MCF 10A (cell line): Measurements from ENCODE around the gene C9orf57. TPM values are rescaled to one million over a fixed set of nuclear protein-coding genes. Genes with fewer than 3 reads are reported as not detected.
"Not testable (repeated sequence)": the region's sequence is repeated elsewhere in the genome, so short reads cannot be mapped to it uniquely, and the experiment has no call there.

Source experiments
- Bru-seq: library from RNA; stranded (reverse); fragments of 400-500 nt; gene quantifications from one replicate; lab custom pipeline; 2021; lab: Mats Ljungman, UMichigan
- BruChase-seq, 2 experiments: library from RNA; stranded (reverse); fragments of 400-500 nt; gene quantifications; one replicate each; lab custom pipeline; 2021; lab: Mats Ljungman, UMichigan
- BruUV-seq: library from RNA; stranded (reverse); fragments of 400-500 nt; replicated peaks from 2 replicates; lab custom pipeline; 2021; lab: Mats Ljungman, UMichigan
- CTCF ChIA-PET: fragments of 300-600 bp; sonication (Branson Sonifier 250); formaldehyde crosslinking; extraction: SDS; loops from one replicate; lab custom pipeline; 2021; ENCODE audit warnings: antibody characterized with exemption, inconsistent platforms; lab: Yijun Ruan, JAX
- POLR2A ChIA-PET: fragments of 300-600, 350-650 bp; sonication (Branson Sonifier 250); formaldehyde crosslinking; extraction: SDS; loops from one replicate; lab custom pipeline; 2020; ENCODE audit warnings: antibody characterized with exemption, inconsistent platforms; lab: Yijun Ruan, JAX
- DNase-seq: peaks from one replicate; pipeline ENCODE4 v3.0.0-alpha.2; 2018; ENCODE audit not compliant: unreplicated experiment
- H3K27ac Mint-ChIP-seq: one replicate; pipeline ENCODE4 v1.8.0; 2022; ENCODE audit warnings: mild to moderate bottlenecking, low read depth, mixed read lengths; ENCODE audit not compliant: unreplicated experiment
- H3K27me3 Mint-ChIP-seq: one replicate; pipeline ENCODE4 v1.8.0; 2022; ENCODE audit warnings: mixed read lengths; ENCODE audit not compliant: insufficient read depth, unreplicated experiment
- H3K36me3 Mint-ChIP-seq: one replicate; pipeline ENCODE4 v1.8.0; 2022; ENCODE audit warnings: mild to moderate bottlenecking, moderate library complexity, mixed read lengths; ENCODE audit not compliant: insufficient read depth, unreplicated experiment
- H3K4me1 Mint-ChIP-seq: one replicate; pipeline ENCODE4 v1.8.0; 2022; ENCODE audit warnings: mixed read lengths; ENCODE audit not compliant: insufficient read depth, unreplicated experiment
- H3K4me3 Mint-ChIP-seq: one replicate; pipeline ENCODE4 v1.8.0; 2022; ENCODE audit warnings: mild to moderate bottlenecking, moderate library complexity, mixed read lengths; ENCODE audit not compliant: unreplicated experiment
- H3K9me3 Mint-ChIP-seq: one replicate; pipeline ENCODE4 v1.8.0; 2022; ENCODE audit warnings: mixed read lengths; ENCODE audit not compliant: unreplicated experiment
- intact Hi-C: fragments of 100-400 bp; cut with micrococcal nuclease; formaldehyde crosslinking; loops from 2 replicates; pipeline ENCODE4 v1.14.1; 2022
- long read RNA-seq: library from polyadenylated mRNA; stranded (forward); transcript quantifications from one replicate; pipeline ENCODE4 v2.0.0, GENCODE V29; 2022
- total RNA-seq: library from RNA; stranded (reverse); gene quantifications from 2 replicates; pipeline ENCODE4 v1.2.3, GENCODE V29; 2022
- TF ChIP-seq, protein P1 (sequence below): fragments of 200-600 bp; IDR thresholded peaks from one replicate; pipeline ENCODE4 v1.8.0; 2022; ENCODE audit warnings: antibody characterized with exemption, mild to moderate bottlenecking; ENCODE audit not compliant: unreplicated experiment

The C9orf57 gene, protein sequence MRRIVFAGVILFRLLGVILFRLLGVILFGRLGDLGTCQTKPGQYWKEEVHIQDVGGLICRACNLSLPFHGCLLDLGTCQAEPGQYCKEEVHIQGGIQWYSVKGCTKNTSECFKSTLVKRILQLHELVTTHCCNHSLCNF
- total RNA-seq = not detected in 2 replicates
- Bru-seq, nascent RNA = not detected
- BruChase-seq, experiment 1, labeled RNA remaining after a 6-hour chase = not detected
- BruChase-seq, experiment 2, labeled RNA remaining after a 2-hour chase = not detected
- long read RNA-seq = 0 reads

DNA sequence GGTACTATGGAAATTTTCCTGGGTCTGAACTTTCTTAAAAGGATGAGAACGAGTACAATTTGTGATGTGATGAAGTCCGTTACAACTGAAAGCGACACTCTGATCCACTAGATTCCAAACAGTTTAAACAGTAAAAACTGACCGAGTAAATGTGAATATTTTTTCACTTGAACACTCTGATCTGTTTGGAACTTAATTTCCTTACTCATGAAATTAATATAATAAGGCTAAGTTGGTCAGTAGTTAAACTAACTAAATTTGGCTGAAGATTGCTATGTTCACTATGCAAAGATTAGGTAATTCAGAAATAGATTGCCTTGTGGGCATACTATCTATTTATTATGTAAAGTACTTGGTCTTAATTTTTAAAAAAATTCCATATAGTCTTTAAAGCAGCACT lies at the start of gene C9orf57:
C9orf57 (minus strand) TSS at position 101 of the 400 bp plus-strand sequence. CDS start 1,282 bp downstream, outside the sequence.
- CTCF ChIA-PET = no interaction called here
- Mint-ChIP-seq H3K36me3 (no peaks in the 10 kb centered on the region), H3K4me3 (no peak within 1 kb of the TSS), H3K9me3 (no peaks in the 10 kb centered on the region), H3K27me3 (peaks cover 18% of the 10 kb centered on the region), H3K27ac (no peak within 1 kb of the TSS), H3K4me1 (no peaks in the 10 kb centered on the region)
- intact Hi-C loops = no loop called here
- TF ChIP-seq, protein P1, sequence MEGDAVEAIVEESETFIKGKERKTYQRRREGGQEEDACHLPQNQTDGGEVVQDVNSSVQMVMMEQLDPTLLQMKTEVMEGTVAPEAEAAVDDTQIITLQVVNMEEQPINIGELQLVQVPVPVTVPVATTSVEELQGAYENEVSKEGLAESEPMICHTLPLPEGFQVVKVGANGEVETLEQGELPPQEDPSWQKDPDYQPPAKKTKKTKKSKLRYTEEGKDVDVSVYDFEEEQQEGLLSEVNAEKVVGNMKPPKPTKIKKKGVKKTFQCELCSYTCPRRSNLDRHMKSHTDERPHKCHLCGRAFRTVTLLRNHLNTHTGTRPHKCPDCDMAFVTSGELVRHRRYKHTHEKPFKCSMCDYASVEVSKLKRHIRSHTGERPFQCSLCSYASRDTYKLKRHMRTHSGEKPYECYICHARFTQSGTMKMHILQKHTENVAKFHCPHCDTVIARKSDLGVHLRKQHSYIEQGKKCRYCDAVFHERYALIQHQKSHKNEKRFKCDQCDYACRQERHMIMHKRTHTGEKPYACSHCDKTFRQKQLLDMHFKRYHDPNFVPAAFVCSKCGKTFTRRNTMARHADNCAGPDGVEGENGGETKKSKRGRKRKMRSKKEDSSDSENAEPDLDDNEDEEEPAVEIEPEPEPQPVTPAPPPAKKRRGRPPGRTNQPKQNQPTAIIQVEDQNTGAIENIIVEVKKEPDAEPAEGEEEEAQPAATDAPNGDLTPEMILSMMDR = no peak
- no peak for DNase-seq
- POLR2A ChIA-PET = no interaction called here
- BruUV-seq = no TSS peak

DNA sequence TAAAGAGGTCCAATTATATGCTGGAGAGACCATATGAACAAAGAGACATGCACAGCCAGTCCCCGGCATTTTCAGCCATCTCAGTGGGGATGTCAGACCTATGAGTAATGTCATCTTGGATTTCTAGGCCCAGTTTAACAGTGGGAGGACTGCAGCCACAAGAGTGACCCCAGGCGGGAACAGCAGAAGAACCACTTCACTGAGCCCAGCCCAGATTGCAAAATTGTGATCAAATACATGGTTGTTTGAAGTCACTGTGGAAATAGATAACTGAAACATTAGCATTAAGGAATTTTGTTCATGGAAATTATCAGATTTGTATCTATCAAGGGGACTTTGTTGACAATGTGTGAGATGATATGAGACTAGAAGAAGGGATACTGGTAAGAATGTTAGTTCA lies 42.1 kb upstream of the C9orf57 start:
- H3K27ac Mint-ChIP-seq = no peak overlapping the region
- H3K27me3 Mint-ChIP-seq = peaks cover 5% of the 10 kb centered on the region
- ChIA-PET POLR2A (no interaction called here), CTCF (no interaction called here)
- no peaks in the 10 kb centered on the region for H3K36me3 Mint-ChIP-seq
- TF ChIP-seq, protein P1 = no peak
- DNase-seq = no peak
- no peak overlapping the region for H3K4me3 Mint-ChIP-seq
- intact Hi-C loops = no loop called here
- H3K9me3 Mint-ChIP-seq = peaks cover 11% of the 10 kb centered on the region
- no TSS peak for BruUV-seq
- no peaks in the 10 kb centered on the region for H3K4me1 Mint-ChIP-seq

DNA sequence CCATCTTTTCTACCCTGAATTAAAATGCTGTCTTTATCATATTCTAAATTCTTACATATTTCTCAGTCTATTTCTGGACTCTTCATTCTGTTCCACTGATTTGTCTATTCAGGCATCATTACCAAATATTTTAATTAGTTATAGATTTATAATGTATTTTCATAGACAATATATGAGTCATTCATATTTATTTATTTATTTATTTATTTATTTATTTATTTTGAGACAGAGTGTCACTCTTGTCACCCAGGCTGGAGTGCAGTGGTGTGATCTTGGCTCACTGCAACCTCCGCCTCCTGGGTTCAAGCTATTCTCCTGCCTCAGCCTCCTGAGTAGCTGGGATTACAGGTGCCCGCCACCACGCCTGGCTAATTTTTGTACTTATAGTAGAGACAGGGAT lies 35.1 kb upstream of the C9orf57 start:
- H3K36me3 Mint-ChIP-seq, CTCF ChIA-PET: not testable (repeated sequence)
- H3K27me3 Mint-ChIP-seq = peaks cover 16% of the 10 kb centered on the region

DNA sequence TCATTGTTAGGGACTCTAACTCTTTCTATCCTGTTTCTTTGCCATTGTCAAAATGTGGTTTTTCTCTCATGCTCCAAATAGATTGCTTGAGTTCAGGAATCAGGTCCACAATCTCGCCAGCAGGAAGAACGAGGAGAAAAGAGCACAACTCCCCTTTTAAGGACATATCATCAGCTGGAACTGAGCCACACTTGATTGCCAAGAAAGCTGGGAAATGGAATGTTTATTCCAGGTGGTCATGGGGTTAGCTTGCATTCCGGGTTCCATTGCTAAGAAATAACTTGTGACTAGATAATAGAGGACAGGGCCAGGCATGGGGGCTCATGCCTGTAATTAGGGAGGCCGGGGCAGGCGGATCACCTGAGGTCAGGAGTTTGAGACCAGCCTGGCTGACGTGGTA lies 32.4 kb upstream of the C9orf57 start:
- no peak overlapping the region for H3K4me3 Mint-ChIP-seq
- H3K4me1 Mint-ChIP-seq = peaks cover 6% of the 10 kb centered on the region
- no TSS peak for BruUV-seq
- no peak for DNase-seq
- peaks cover 6% of the 10 kb centered on the region for H3K9me3 Mint-ChIP-seq
- ChIA-PET POLR2A (no interaction called here), CTCF (interaction anchor here (0.6 to 1.4 kb wide), 3 partner anchors 54 to 179 kb away, joined by 3 to 5 read pairs (median 4); no protein-coding TSS in a partner anchor)
- H3K27ac Mint-ChIP-seq = no peak overlapping the region
- intact Hi-C loops = no loop called here
- peaks cover 14% of the 10 kb centered on the region for H3K27me3 Mint-ChIP-seq
- H3K36me3 Mint-ChIP-seq = no peaks in the 10 kb centered on the region
- TF ChIP-seq, protein P1 = no peak

More for the DNA sequence above, 35.1 kb upstream of the C9orf57 start:
- H3K4me1 Mint-ChIP-seq, H3K27ac Mint-ChIP-seq, H3K4me3 Mint-ChIP-seq, BruUV-seq, DNase-seq, POLR2A ChIA-PET, intact Hi-C loops: not testable (repeated sequence)
- H3K9me3 Mint-ChIP-seq = peaks cover 15% of the 10 kb centered on the region
